Activated naive CD4-positive, alpha-beta T cell treated with Interleukin-2 at 50 U/mL for 16 hours (primary cell): ENCODE results near the gene LRRK1.
A peak's percentile ranks its signal among the peaks of the same experiment; 100 is the strongest.

Experiments
- DNase-seq: peaks from one replicate; pipeline ENCODE4 v3.0.0-alpha.2; 2020

The LRRK1 gene

GRCh38 chr15:100918690-100919480, at the start of gene LRRK1:
Gene LRRK1 (plus strand): TSS chr15:100919357. CDS start chr15:100924633, 5,276 bp downstream.
- no peak for DNase-seq

- peak; percentile 43 for DNase-seq
Measured at GRCh38 chr15:100873029-100873677, 46.0 kb upstream of the LRRK1 start.

- DNase-seq, result no peak
Measured at GRCh38 chr15:100875495-100875894, 43.7 kb upstream of the LRRK1 start.

GRCh38 chr15:100875976-100876375, 43.2 kb upstream of the LRRK1 start:
- no peak for DNase-seq

GRCh38 chr15:100877551-100877950, 41.6 kb upstream of the LRRK1 start:
- DNase-seq, result no peak

GRCh38 chr15:100878130-100878529, 41.0 kb upstream of the LRRK1 start:
- no peak for DNase-seq

- no peak for DNase-seq
Measured at GRCh38 chr15:100878648-100879047, 40.5 kb upstream of the LRRK1 start.

GRCh38 chr15:100879061-100879463, 40.1 kb upstream of the LRRK1 start:
- no peak for DNase-seq

GRCh38 chr15:100879464-100880138, 39.6 kb upstream of the LRRK1 start, which contains the start of gene ALDH1A3:
Gene ALDH1A3 (plus strand): TSS chr15:100879831. CDS start chr15:100879908, 77 bp downstream.
- no peak for DNase-seq

- DNase-seq, result no peak
Measured at GRCh38 chr15:100880139-100880896, 38.8 kb upstream of the LRRK1 start.

GRCh38 chr15:100880897-100881242, 38.3 kb upstream of the LRRK1 start:
- no peak for DNase-seq

GRCh38 chr15:100881573-100882336, 37.4 kb upstream of the LRRK1 start:
- DNase-seq, result no peak

GRCh38 chr15:100885116-100885515, 34.0 kb upstream of the LRRK1 start:
- no peak for DNase-seq

GRCh38 chr15:100885811-100886210, 33.3 kb upstream of the LRRK1 start:
- DNase-seq, result no peak

GRCh38 chr15:100887211-100887913, 31.8 kb upstream of the LRRK1 start:
- DNase-seq, result no peak

GRCh38 chr15:100889385-100890050, 29.6 kb upstream of the LRRK1 start:
- DNase-seq, result no peak

- DNase-seq, result no peak
Measured at GRCh38 chr15:100890051-100890720, 29.0 kb upstream of the LRRK1 start.

- no peak for DNase-seq
Measured at GRCh38 chr15:100890850-100891249, 28.3 kb upstream of the LRRK1 start.

- DNase-seq, result no peak
Measured at GRCh38 chr15:100891307-100892012, 27.7 kb upstream of the LRRK1 start.

GRCh38 chr15:100892013-100892355, 27.2 kb upstream of the LRRK1 start:
- no peak for DNase-seq
